MCF 10A (cell line): ENCODE results near the gene BRICD5. TPM values are rescaled to one million over a fixed set of nuclear protein-coding genes. Genes with fewer than 3 reads are reported as not detected.

ENCODE experiments used
- BruUV-seq: library from RNA; stranded (reverse); fragments of 400-500 nt; replicated peaks from 2 replicates; lab custom pipeline; 2021; lab: Mats Ljungman, UMichigan
- CTCF ChIA-PET: fragments of 300-600 bp; sonication (Branson Sonifier 250); formaldehyde crosslinking; extraction: SDS; loops from one replicate; lab custom pipeline; 2021; ENCODE audit warnings: antibody characterized with exemption, inconsistent platforms; lab: Yijun Ruan, JAX
- POLR2A ChIA-PET: fragments of 300-600, 350-650 bp; sonication (Branson Sonifier 250); formaldehyde crosslinking; extraction: SDS; loops from one replicate; lab custom pipeline; 2020; ENCODE audit warnings: antibody characterized with exemption, inconsistent platforms; lab: Yijun Ruan, JAX
- DNase-seq: peaks from one replicate; pipeline ENCODE4 v3.0.0-alpha.2; 2018; ENCODE audit not compliant: unreplicated experiment
- H3K27ac Mint-ChIP-seq: one replicate; pipeline ENCODE4 v1.8.0; 2022; ENCODE audit warnings: mild to moderate bottlenecking, low read depth, mixed read lengths; ENCODE audit not compliant: unreplicated experiment
- H3K27me3 Mint-ChIP-seq: one replicate; pipeline ENCODE4 v1.8.0; 2022; ENCODE audit warnings: mixed read lengths; ENCODE audit not compliant: insufficient read depth, unreplicated experiment
- H3K36me3 Mint-ChIP-seq: one replicate; pipeline ENCODE4 v1.8.0; 2022; ENCODE audit warnings: mild to moderate bottlenecking, moderate library complexity, mixed read lengths; ENCODE audit not compliant: insufficient read depth, unreplicated experiment
- H3K4me1 Mint-ChIP-seq: one replicate; pipeline ENCODE4 v1.8.0; 2022; ENCODE audit warnings: mixed read lengths; ENCODE audit not compliant: insufficient read depth, unreplicated experiment
- H3K4me3 Mint-ChIP-seq: one replicate; pipeline ENCODE4 v1.8.0; 2022; ENCODE audit warnings: mild to moderate bottlenecking, moderate library complexity, mixed read lengths; ENCODE audit not compliant: unreplicated experiment
- H3K9me3 Mint-ChIP-seq: one replicate; pipeline ENCODE4 v1.8.0; 2022; ENCODE audit warnings: mixed read lengths; ENCODE audit not compliant: unreplicated experiment
- CTCF ChIP-seq: fragments of 200-600 bp; IDR thresholded peaks from one replicate; pipeline ENCODE4 v1.8.0; 2022; ENCODE audit warnings: antibody characterized with exemption, mild to moderate bottlenecking; ENCODE audit not compliant: unreplicated experiment
- intact Hi-C: fragments of 100-400 bp; cut with micrococcal nuclease; formaldehyde crosslinking; loops from 2 replicates; pipeline ENCODE4 v1.14.1; 2022
- total RNA-seq: library from RNA; stranded (reverse); gene quantifications from 2 replicates; pipeline ENCODE4 v1.2.3, GENCODE V29; 2022

The BRICD5 gene
- total RNA-seq, 1 experiment from 2014 or later = 4.6 TPM

- CTCF ChIA-PET = interaction anchor here (0.6 kb wide), 1 partner anchor 74 kb away, joined by 3 read pairs; the partner anchor contains the start of gene ECI1
- Mint-ChIP-seq H3K27ac (no peak overlapping the region), H3K27me3 (no peaks in the 10 kb centered on the region), H3K36me3 (peaks cover 47% of the 10 kb centered on the region), H3K4me1 (peaks cover under 1% of the 10 kb centered on the region), H3K4me3 (no peak overlapping the region), H3K9me3 (no peaks in the 10 kb centered on the region)
- BruUV-seq = no TSS peak
- DNase-seq = no peak
- POLR2A ChIA-PET = interaction anchor here (1.5 to 2.0 kb wide), 2 partner anchors 15 to 22 kb away, joined by 7 to 9 read pairs; partner anchors contain the start of gene TRAF7
- TF ChIP-seq CTCF = no peak
- intact Hi-C loops = no loop called here
Observed at GRCh38 chr16:2177101-2177500, 33.6 kb downstream of the BRICD5 start.

- Mint-ChIP-seq H3K27me3 (no peaks in the 10 kb centered on the region), H3K27ac (no peak overlapping the region), H3K4me1 (no peaks in the 10 kb centered on the region), H3K4me3 (no peak overlapping the region), H3K9me3 (no peaks in the 10 kb centered on the region), H3K36me3 (peaks cover 47% of the 10 kb centered on the region)
- CTCF ChIA-PET = no interaction called here
- DNase-seq = no peak
- BruUV-seq = no TSS peak
- POLR2A ChIA-PET = interaction anchor here (1.5 kb wide), 1 partner anchor 14 kb away, joined by 7 read pairs; no protein-coding TSS in a partner anchor
- intact Hi-C loops = no loop called here
- TF ChIP-seq CTCF = no peak
Observed at GRCh38 chr16:2176047-2176446, 34.6 kb downstream of the BRICD5 start.

GRCh38 chr16:2175454-2175853 lies 35.2 kb downstream of the BRICD5 start:
- BruUV-seq = no TSS peak
- Mint-ChIP-seq H3K9me3 (no peaks in the 10 kb centered on the region), H3K36me3 (peaks cover 47% of the 10 kb centered on the region), H3K4me3 (no peak overlapping the region), H3K27me3 (no peaks in the 10 kb centered on the region), H3K27ac (no peak overlapping the region), H3K4me1 (no peaks in the 10 kb centered on the region)
- DNase-seq = no peak
- intact Hi-C loops = no loop called here
- POLR2A ChIA-PET = interaction anchor here (1.3 kb wide), 1 partner anchor 10 kb away, joined by 3 read pairs; no protein-coding TSS in a partner anchor
- CTCF ChIA-PET = no interaction called here
- TF ChIP-seq CTCF = no peak

- Mint-ChIP-seq H3K27me3 (no peaks in the 10 kb centered on the region), H3K27ac (no peak overlapping the region), H3K4me1 (no peaks in the 10 kb centered on the region), H3K4me3 (no peak overlapping the region), H3K9me3 (no peaks in the 10 kb centered on the region), H3K36me3 (peaks cover 47% of the 10 kb centered on the region)
- POLR2A ChIA-PET = interaction anchor here (1.3 kb wide), 1 partner anchor 11 kb away, joined by 3 read pairs; no protein-coding TSS in a partner anchor
- no peak for DNase-seq
- intact Hi-C loops = no loop called here
- no peak for TF ChIP-seq CTCF
- no TSS peak for BruUV-seq
- CTCF ChIA-PET = interaction anchor here (0.9 kb wide), 1 partner anchor 8 kb away, joined by 4 read pairs; no protein-coding TSS in a partner anchor
Observed at GRCh38 chr16:2174396-2175131, 36.1 kb downstream of the BRICD5 start.
